Retina (tissue), 1 donor: Measurements from ENCODE around the gene SPATA9.
"Not testable (repeated sequence)": the region's sequence is repeated elsewhere in the genome, so short reads cannot be mapped to it uniquely, and the experiment has no call there.

Experiments used
- DNase-seq: peaks from one replicate; pipeline ENCODE4 v3.0.0-alpha.2; 2016

SPATA9 gene

DNA sequence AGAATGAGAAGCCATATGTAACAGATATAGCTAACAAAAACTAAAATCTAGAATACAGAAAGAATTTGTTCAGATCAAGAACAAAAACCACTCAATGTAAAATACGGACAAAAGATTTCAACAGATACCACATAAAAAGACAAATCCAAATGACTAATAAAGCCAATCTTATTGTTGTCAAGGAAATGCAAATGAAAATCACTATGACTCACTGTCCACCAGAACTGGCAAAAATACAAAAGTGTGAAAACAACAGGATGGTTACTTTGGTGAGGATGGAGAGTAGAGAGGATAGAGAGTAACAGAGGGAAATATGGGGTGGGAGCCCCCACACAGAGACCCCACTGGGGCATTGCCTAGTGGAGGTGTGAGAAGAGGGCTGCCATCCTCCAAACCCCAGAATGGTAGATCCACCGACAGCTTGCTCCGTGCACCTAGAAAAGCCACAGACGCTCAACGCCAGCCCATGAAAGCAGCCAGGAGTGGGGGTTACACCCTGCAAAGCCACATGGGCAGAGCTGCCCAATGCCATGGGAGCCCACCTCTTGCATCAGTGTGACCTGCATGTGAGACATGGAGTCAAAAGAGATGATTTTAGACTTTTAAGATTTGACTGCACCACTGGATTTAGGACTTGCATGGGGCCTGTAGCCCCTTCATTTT lies 33.1 kb upstream of the SPATA9 start:
- no peak for DNase-seq

DNA sequence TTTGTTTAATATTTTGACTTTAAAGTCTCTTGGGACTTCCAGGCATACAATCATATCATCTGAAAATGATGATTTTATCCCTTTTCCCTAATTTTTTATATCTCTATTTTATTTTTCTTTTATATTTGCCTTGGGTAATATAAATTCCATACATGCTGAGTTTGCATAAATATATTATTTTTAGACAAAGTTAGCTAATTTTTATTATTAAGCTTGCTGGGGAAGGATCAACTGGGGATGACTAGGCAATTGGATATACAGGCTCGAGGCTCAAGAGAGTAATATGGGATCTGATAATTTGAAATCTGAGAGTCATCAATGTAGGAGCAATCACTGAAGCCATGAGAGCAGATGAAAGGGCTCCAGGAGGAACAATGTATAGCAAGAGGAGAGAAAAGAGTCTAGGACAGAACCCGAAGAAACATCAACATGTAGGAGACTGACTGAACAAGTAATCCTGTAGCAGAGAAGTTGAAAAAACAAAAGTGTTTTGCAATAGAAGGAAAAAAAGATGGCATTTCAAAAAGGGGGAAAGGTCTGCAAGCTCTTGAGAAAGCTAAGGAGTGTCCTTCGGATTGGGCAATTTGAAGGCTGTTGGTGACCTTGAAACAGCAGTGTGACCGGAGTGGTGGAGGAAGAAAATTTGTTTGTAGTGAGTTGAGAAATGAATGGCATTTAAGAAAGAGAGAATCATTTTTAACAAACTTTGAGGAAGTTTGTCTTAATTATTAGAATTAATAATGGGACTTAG lies 31.3 kb upstream of the SPATA9 start:
- DNase-seq: no peak

DNA sequence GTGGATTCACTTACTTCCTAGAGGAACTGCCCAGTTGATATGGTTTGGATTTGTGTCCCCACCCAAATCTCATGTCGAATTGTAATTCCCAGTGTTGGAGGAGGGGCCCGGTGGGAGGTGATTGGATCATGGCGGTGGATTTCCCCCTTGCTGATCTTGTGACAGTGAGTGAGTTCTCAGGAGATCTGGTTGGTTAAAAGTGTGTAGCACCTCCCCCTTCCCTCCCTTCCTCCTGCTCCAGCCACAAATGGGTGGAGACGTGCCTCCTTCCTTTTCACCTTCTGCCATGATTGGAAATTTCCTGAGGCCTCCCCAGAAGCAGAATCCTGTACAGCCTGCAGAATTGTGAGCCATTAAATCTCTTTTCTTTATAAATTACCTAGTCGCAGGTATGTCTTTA lies 30.5 kb upstream of the SPATA9 start:
- not testable (repeated sequence) for DNase-seq

DNA sequence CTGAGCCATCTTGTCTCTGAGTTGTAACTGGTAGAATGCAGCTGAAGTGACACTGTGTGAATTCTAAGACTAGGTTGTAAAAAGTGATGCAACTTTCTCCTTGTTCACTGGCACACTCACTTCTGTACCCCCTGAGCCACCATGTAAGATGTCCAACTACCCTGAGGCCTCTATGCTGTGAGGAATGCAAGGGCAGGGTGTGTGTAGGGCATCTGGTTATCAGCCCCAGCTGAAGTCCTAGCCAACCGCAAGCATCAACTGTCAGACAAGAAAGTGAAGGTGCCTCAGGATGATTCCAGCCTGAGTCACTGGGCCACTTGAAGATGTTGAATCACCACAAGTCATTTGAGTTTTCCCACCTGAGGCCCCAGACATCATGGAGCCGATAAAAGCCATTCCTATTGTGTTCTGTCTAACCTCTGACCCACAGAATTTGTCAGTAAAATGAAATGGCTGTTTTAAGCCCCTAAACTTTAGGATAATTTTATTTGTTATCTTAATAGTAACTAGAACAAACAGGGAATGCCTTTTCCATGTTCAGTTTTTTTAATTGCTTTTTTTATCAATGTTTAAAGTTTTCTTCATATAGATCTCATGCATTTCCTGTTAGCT lies 29.7 kb upstream of the SPATA9 start:
- no peak for DNase-seq

DNA sequence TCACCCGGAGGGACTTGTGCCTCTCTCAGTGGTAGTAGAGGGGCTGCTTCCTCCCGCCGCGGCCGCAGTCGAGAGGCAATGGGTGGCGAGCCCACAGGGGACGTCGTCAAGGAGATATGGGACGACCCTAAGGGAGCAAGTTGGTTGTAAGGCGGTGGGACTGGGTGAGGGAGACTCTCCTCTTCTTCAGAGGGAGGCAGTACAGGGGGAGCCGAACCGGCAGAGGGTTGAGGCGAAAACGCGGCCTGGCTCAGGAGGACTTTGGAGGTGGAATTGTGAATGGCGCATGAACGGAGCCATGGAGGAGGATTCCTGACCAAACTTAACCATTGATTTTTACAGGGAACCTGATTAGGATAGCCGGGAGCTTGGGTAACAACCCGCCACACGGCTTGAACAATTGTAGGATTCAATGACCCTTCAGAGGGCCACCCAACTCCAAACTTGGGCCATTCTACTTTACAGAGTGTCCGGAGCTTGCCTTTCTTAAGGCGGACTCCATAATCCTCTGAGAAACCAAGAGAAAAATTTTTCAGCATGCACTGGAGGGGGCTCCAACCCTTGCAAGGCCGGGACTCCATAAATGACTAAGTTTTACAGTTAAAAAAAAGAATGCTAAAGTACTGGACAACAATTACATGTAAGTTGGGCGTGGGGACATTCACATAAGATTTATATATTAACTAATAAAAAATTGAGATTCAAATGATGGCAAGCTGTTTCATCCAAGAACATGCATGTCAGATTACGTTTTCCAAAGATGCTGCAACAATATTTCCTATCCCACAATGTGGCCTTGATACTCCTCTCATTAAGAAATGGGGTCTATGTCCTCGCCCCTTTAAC lies 28.9 kb upstream of the SPATA9 start:
- DNase-seq: peak; percentile 19

DNA sequence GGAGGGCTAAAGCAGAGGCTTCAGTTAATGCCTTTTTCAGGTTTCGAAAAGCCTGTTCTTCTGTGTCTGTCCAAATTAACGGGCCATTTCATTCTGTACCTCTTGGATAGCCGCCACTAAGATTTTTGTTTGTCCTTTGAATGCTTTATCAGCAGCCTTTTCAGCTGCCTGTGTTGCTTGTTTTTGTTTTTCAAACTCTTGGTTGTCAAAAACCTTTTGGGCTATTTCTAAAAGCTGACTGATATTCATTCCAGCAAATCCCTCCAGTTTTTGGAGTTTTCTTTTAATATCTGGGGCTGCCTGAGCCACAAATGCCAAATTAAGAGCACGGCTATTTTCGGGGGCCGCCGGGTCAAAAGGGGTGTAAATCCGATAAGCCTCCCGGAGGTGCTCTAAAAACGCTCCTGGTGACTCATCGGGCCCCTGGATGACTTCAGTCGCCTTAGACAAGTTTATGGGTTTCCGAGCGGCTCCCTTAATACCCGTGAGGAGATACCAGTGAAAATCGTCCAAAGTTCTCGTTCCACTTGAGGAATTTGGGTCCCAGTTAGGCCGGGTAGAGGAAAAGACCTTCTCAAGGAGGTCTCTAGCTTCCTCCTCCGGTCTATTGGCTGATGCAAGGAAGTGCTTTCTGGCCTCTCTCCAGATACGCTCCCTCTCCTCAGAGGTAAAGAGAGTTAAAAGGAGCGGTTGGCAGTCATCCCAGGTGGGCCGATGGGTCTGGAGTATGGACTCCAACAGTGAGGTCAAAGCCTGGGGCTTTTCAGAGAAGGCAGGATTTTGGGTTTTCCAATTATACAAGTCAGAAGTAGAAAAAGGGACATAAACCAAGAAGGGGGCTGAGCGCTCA lies 28.1 kb upstream of the SPATA9 start:
- not testable (repeated sequence) for DNase-seq

DNA sequence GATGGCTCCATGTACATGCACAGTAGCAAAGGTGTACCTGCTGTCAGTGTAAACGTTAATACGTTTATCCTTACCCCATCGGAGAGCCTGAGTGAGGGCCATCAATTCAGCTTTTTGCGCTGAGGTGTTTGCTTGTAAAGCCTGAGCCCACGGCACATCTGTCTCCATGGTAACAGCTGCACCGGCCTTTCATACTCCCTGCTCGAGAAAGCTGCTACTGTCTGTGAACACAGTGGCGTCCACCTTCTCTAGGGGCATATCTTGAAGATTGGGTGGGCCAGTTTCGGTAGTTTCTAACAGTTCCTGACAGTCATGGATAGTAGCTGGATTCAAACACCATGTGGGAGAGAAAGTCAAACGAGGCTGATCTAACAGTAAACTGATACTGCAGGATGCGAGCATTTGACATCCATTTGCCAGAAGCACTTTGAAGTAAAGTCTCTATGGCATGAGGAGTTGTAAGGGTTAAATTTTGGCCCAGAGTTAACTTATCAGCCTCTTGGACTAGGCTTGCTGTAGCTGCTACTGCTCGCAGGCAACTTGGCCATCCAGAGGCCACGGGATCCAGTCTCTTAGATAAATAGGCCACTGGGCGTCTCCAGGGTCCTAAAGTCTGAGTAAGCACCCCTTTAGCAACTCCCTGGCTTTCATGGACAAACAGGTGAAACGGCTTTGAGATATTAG lies 27.3 kb upstream of the SPATA9 start:
- DNase-seq: peak; percentile 55

DNA sequence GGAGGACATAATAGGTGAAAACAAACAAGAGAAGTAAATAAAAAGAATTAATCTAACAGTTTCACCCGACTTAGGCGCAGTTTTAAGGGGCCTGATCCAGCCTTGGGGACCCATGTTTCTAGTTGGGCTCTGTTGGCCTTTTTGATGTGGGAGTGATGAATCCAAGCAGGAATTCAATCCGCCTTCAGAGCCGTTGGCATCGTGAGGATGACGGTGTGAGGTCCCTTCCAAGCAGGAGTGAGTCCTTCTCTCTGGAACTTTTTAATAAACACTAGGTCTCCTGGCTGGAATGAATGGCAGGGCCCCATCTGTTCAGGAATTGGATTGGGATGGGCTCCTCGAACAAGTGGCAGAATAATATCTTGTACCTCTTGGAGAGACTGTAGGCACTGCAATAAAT lies 26.1 kb upstream of the SPATA9 start:
- DNase-seq: no peak

DNA sequence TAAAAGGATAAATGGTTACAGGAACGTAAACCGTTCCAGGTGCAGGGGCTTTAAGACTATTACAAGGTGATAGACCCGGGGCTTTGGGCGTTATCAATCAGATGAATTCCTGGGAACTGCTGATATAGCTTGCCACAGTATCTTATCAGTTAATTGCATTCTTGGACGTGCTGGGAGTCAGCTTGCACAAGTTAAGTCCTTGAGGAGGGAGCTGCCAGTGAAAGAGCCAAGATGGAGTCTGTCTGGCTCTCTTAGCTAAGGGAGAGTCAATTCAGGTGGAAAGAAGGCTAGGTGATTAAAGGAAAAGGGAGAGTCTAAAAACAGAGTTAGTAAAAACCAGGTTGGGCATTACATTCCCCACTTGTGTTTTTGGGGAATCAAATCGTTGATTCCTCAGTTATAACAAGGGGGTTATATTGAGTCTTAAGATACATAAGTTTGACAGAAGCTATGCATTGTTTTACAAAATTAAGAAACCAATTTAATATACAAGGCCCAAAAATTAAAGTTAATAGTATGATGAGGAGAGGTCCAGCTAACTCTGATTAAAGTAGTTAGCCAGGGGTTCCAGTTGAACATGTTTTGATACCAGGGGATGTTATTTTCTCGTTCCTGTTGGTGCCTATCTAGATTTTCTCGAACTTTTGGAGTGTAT lies 24.9 kb upstream of the SPATA9 start:
- DNase-seq: not testable (repeated sequence)

DNA sequence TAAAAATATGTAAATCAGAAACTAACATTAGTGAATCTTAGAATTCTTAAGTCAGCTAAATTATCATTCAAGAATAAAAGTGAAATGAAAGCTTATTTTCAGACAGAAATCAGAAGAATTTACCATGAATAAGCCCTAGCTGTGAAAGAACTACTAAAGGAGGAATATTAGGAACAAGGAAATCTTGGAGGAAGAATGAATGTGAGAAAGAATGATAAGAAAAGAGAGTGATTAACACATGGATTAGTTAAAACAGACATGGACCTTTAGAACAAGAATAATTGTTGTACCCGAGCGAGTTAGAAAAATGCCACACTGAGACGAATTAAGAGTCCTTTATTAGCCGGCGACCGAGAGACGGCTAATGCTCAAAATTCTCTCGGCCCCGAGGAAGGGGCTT lies 24.3 kb upstream of the SPATA9 start:
- no peak for DNase-seq

DNA sequence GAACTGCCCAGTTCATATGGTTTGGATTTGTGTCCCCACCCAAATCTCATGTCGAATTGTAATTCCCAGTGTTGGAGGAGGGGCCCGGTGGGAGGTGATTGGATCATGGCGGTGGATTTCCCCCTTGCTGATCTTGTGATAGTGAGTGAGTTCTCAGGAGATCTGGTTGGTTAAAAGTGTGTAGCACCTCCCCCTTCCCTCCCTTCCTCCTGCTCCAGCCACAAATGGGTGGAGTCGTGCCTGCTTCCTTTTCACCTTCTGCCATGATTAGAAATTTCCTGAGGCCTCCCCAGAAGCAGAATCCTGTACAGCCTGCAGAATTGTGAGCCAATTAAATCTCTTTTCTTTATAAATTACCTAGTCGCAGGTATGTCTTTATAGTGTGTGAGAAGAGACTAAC lies 23.4 kb upstream of the SPATA9 start:
- DNase-seq: not testable (repeated sequence)

DNA sequence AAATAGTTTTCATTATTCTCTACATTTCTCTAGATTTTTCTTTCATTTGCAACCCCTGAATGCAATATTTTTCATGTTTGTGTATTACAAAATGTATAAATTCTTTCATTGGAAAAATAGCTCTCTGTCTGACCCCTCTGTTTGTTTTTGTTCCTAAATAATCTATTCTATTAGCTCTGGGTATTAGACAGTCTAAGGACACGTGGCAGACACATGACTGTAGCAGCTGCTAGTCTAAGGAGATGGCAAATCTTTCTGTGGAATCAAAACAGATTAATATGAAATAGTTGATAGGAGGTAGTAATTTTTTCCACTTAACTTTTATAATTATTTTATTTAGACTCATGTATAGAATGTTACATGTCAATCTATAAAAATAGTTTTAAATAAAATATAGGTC lies 21.4 kb upstream of the SPATA9 start:
- DNase-seq: no peak

DNA sequence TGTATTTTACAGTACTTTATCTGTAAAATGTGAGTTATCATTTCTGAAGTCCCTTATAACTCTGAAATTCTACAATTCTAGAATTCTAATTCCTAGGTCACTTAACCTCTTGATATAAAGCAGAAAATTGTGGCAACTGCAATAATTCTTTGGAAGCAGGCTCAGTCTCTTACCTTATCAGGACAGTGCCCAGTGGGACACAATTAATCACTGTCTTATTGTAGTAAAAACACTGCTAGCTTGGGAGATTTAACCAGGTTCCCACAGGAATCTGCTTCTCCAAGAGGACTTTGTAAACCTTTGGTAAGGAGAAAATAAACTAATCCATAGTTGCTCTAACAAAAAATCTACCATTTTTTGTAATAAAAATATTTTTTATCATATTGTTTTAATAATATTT lies 18.3 kb upstream of the SPATA9 start:
- no peak for DNase-seq

DNA sequence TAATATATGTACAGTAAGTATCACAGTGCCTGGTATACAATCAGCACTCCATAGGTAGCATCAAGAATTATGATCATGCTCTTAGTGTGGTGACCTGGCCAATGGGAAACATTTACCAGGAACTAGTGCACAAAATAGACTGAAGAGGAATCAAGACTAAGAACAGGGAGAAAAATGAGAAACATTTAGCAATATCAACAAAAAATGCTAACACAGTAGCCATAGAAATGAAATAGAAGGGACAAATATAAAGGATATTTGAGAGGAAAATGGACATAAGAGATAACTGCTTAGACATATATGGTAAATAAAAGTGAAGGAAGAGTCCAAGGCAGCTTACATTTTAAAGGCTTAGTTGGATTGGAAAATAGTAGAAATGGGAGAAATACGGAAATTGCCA lies 16.5 kb upstream of the SPATA9 start:
- no peak for DNase-seq

DNA sequence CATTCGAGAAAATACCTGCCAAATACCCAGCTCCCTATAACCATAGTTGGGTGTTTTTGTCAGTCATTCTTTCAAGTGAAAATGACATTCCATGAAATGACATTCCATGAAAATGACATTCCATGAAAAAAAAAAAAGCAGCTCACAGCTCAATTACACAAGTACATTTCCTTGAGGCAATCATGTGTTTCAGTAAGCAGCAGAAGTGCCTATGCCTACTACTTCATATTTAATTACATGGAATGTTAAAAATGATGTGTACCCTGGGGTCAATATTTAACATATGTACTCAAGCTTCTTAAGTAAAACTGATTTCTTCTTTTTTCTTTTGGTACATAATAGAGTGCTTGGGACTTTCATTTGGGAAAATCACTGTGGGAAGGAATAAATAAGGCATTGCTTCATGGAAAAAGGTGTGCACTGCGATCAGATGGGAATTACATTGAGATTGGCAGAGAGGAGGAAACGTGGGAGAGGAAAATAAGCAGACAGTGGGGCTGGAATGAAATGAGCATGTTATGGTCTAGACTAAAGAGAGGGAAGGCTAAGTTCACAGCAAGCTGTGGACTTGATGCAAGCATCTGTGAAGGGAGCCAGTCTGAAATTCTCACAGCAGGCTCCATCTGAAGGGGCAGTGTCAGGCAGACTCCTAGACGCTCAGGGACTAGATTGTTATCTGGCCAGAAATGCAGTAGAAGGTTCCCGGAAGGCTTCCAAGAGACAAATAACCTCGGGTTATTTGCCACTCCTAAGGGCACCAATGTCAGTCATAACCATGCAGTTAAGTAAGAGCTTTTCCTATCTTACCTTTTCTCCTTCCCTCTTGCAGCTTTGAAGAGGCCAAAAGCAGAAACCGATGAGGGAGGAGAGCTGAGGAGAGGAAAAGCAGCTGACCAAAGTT lies 15.2 kb upstream of the SPATA9 start:
- no peak for DNase-seq

DNA sequence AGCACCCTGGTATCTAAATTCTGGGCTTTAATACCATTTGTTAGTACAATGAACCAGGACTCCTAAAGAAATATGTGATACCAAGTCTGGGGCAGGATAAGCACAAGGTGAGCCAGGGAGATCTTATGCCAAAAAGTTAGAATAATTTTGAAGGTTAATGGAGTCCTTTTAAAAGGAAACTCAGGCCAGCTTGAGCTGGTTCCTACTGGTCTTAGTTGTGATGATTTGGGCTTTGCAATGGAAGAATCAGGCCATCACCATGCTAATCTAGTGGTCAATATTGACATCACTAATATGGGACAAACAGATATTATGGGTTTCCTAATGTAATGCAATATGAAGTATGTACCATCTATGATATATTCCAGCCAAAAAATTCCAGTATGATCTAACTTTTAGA lies 7.5 kb upstream of the SPATA9 start:
- no peak for DNase-seq

DNA sequence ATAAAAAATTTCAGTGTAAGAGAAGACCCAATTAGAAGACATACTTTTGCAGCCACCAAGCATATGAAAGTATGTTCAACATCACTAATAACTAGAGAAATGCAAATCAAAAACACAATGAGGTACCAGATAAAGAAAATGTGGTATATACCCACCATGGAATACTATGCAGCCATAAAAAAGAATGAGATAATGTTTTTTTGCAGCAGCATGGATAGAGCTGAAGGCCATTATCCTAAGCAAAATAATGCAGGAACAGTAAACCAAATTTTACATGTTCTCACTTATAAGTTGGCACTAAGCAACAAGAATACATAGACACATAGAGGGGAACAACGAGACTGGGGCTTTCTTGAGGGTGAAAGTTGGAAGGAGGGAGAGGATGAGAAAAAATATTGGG lies 6.9 kb upstream of the SPATA9 start:
- DNase-seq: no peak

DNA sequence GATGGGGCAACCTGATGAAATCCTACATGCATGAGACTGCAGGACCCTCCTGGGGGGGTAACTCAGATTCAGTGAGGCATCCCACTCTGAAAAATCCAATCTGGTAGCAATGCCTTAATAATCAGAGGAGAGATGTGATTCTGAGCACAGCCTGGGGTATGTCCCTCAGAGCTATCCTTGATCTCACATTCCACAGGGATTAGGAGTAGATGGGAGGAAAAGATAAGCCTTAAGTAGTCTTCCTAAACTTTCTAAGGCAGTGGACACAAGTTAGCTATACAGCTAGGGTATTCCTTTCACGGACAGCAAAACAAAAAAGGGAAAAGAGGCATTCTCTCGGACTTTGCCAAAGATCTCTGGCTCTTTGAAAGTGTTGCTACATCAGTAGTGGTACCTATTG lies 3.9 kb upstream of the SPATA9 start:
- no peak for DNase-seq

DNA sequence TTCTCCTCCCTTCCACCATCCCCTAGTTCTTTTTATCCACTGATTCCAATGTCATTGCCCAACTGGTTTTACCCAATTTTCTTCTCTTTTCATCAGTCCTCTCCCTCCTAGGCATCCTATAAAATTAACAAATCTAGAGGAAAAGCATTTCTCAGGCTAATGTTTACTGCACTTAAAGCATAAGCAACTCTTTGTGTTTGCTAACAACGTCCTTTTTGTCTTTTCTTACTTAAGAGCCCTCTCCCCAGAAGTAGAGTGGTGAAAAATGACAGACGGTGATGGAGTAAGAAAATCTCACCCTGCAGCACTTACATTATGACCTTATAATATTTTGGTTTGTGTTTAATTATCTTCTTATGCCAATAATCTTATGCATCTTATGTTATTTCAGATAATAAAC lies 1.6 kb upstream of the SPATA9 start:
- DNase-seq: no peak

DNA sequence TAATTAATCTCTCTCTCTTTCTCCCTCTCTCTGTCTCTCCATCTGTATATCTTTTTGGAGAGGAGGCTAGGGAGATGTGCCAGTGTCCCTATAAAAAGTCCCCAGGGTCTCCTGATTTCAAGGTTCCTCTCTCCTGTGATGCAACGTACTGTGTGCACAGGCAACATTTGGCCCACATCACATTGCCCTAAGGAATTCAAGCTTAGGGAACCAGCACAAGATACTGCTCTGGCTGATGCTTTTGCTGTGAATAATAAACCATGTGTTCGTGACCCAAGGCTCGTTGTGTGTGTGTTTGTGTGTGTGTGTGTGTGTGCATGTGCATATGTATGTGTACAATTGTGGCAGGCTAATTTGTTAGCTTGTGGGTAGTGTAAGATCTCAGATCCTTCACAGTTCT lies 9.7 kb downstream of the SPATA9 start:
- peak; percentile 40 for DNase-seq
